AG10803 (cell line): ENCODE data around the gene CAPN3.

ENCODE experiments used
- DNase-seq: peaks from one replicate; pipeline ENCODE4 v3.0.0; 2010; ENCODE audit warnings: low read depth
- H3K4me3 ChIP-seq: 2 replicates; pipeline ENCODE4 v1.5.1; 2011; ENCODE audit warnings: mild to moderate bottlenecking, low read length, control low read depth
- CTCF ChIP-seq: conservative IDR thresholded peaks from 2 replicates; pipeline ENCODE4 v1.5.1; 2011; ENCODE audit warnings: mild to moderate bottlenecking, low read length, control low read depth, inconsistent platforms

CAPN3 gene

GRCh38 chr15:42403389-42403788, 44.1 kb downstream of the CAPN3 start:
- H3K4me3 ChIP-seq = no peak overlapping the region
- TF ChIP-seq CTCF = no peak
- no peak for DNase-seq

- DNase-seq = no peak
- no peak overlapping the region for H3K4me3 ChIP-seq
- TF ChIP-seq CTCF = no peak
Observed at GRCh38 chr15:42404461-42405235, 45.3 kb downstream of the CAPN3 start.

GRCh38 chr15:42405863-42406482, 46.7 kb downstream of the CAPN3 start:
- no peak for TF ChIP-seq CTCF
- DNase-seq = no peak
- no peak overlapping the region for H3K4me3 ChIP-seq

GRCh38 chr15:42408178-42408577, 48.9 kb downstream of the CAPN3 start:
- no peak overlapping the region for H3K4me3 ChIP-seq
- TF ChIP-seq CTCF = no peak
- DNase-seq = no peak

- no peak for TF ChIP-seq CTCF
- no peak for DNase-seq
- no peak overlapping the region for H3K4me3 ChIP-seq
Observed at GRCh38 chr15:42409011-42409410, 49.7 kb downstream of the CAPN3 start.

GRCh38 chr15:42411884-42412283, 52.6 kb downstream of the CAPN3 start:
- no peak for DNase-seq
- H3K4me3 ChIP-seq = no peak overlapping the region
- TF ChIP-seq CTCF = no peak

GRCh38 chr15:42413920-42414319, 54.6 kb downstream of the CAPN3 start:
- TF ChIP-seq CTCF = no peak
- DNase-seq = no peak
- H3K4me3 ChIP-seq = no peak overlapping the region
